ENCODE measurements around the gene SLC25A41.

The SLC25A41 gene

GRCh38 chr19:6460099-6460884 lies 26.7 kb upstream of the SLC25A41 start:
- in situ Hi-C loops (cut with MboI; ENCODE audit: low sequenced_read_pairs) = no loop called here

DNA sequence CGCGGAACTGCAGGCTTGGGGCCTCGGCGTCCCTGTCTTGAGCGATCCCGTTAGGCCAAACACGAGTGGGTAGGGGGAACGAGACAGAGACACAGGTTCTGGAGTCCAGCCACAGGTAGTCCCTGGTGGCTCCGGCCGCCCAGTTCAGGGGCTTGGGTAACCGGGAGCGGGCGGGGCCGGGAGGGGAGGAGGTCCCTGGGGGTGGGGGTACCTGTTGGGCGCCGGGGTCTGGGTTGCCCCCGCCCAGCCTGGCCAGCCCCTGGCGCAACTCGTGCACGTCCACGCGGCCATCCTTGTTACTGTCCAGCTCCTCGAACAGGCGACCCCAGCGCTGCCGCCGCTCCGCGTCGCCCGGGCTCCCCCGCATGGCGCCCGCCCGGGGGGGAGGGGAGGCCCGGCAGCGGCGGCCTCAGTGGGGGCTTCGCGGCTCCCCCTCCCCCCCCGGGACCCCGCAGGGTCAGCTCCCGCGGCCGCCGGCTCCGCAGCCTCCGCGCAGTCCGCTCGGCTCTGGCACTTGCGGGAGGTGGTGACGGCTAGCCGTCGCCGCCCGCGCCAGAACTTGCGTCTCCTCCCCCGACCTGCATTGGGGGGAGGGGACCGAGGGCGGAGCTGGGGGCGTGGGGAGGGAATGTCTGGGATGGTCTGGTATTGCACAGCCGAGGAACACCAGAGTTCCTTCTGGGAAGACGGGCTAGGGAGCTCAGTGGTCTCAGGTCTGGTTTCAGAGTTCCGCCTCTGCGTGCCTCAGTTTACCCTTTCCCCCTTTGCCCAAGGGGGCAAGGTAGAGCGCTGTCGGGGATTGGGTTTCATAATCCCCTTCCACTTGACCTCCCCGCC lies 25.9 kb upstream of the SLC25A41 start, which contains the start of gene SLC25A23:
Gene SLC25A23 (minus strand): TSS at position 531 of the 837 bp plus-strand sequence. CDS start 164 bp downstream, at position 367.
- in situ Hi-C loops (cut with MboI; ENCODE audit: low sequenced_read_pairs) = no loop called here

GRCh38 chr19:6458695-6459261 lies 25.2 kb upstream of the SLC25A41 start:
- in situ Hi-C loops (cut with MboI; ENCODE audit: low sequenced_read_pairs) = no loop called here

DNA sequence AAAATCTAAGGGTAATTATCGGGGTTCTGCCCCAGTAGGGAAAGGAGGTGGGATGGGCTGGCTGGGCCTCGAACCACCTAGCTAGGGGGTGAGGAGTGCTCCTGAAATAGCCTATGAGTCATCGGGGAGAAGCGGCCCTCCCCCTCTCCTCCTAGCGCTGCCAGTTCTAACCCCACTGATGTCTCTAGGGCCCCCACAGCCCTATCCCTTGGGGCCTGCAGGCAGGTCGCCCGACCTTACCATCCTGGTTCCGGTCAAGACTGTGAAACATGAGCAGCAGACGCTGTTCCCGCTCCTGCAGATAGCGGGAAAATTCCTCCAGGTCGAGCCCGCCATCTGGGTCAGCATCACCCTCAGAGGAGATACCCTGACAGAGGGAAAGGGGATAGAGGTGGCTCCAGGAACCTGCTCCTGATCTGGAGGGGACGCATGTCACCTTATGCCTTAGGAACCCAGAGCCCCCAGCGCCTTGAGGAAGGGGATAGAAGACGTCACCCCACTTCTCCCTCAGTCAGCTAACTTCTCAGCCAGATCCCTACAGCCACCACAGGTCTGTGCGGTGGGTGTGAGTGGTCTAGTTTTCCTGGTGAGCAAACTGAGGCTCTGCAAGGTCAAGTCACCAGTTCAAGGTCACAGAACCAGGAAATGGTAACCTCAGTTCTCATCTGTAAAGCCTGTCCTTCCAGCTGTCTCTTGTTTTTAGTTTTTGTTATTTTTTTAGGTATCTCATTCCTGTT lies 24.6 kb upstream of the SLC25A41 start:
- in situ Hi-C loops (cut with MboI; ENCODE audit: low sequenced_read_pairs) = no loop called here

GRCh38 chr19:6455924-6456323 lies 22.4 kb upstream of the SLC25A41 start:
- in situ Hi-C loops (cut with MboI; ENCODE audit: low sequenced_read_pairs) = no loop called here

GRCh38 chr19:6453951-6454565 lies 20.5 kb upstream of the SLC25A41 start:
- in situ Hi-C loops (cut with MboI; ENCODE audit: low sequenced_read_pairs) = no loop called here

- in situ Hi-C loops (cut with MboI; ENCODE audit: low sequenced_read_pairs) = no loop called here
These were observed 19.3 kb upstream of the SLC25A41 start for GRCh38 chr19:6452899-6453298.

GRCh38 chr19:6452223-6452614 lies 18.7 kb upstream of the SLC25A41 start:
- in situ Hi-C loops (cut with MboI; ENCODE audit: low sequenced_read_pairs) = no loop called here

DNA sequence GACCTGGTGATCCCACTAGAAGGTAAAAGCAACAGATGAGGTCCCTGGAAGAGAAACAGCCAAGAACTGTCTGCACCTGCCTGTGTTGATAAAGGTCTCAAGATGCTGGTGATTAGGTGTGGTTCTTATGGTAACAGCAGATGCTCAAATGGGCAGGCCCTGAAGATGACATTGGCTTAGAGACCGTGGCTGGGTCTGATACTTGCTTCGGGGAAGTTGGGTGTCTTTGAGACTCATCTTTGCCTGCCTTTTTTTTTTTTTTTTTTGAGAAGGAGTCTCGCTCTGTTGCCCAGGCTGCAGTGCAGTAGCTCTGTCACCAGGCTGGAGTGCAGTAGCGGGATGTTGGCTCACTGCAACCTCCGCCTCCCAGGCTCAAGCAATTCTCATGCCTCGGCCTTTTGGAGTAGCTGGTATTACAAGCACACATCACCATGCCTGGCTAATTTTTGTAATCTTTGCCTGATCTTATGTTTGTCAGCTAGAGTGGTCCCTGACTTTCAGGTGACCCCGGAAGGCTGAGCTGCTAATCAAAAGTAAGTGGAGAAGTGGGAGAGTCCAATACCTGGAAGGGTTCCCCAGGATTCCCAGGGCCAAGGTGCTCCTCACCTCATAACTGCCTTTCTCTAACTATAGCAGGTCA lies 18.1 kb upstream of the SLC25A41 start:
- in situ Hi-C loops (cut with MboI; ENCODE audit: low sequenced_read_pairs) = no loop called here

GRCh38 chr19:6450166-6450565 lies 16.6 kb upstream of the SLC25A41 start:
- in situ Hi-C loops (cut with MboI; ENCODE audit: low sequenced_read_pairs) = no loop called here

GRCh38 chr19:6448045-6448444 lies 14.5 kb upstream of the SLC25A41 start:
- in situ Hi-C loops (cut with MboI; ENCODE audit: low sequenced_read_pairs) = no loop called here

- in situ Hi-C loops (cut with MboI; ENCODE audit: low sequenced_read_pairs) = no loop called here
These were observed 12.9 kb upstream of the SLC25A41 start for GRCh38 chr19:6446452-6446851.

GRCh38 chr19:6443986-6444385 lies 10.4 kb upstream of the SLC25A41 start:
- in situ Hi-C loops (cut with MboI; ENCODE audit: low sequenced_read_pairs) = no loop called here

DNA sequence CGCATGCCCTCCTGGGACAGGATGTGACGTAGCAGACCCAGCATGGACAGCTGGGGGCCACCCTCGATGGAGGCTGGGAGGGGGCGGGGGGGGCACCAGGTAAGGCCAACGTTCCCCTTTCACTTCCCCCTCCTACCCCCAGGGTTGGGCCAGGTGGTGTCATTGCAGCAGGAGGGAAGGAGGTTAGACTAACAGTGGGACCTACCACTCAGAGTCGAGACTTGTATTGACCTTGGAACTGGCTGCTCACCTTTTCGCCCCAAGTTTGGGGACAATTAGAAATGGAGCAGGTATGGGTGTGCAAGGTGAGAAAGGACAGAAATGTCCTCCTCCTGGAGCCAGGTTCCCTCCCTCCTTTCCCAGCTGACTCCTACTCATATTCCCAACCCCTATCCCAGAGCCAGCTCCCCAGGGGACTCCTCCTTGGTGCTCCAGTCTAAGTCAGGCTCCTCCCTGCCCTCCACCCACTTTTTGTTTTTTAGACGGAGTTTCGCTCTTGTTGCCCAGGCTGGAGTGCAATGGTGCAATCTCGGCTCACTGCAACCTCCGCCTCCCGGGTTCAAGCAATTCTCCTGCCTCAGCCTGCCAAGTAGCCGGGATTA lies 8.6 kb upstream of the SLC25A41 start:
- in situ Hi-C loops (cut with MboI; ENCODE audit: low sequenced_read_pairs) = no loop called here

DNA sequence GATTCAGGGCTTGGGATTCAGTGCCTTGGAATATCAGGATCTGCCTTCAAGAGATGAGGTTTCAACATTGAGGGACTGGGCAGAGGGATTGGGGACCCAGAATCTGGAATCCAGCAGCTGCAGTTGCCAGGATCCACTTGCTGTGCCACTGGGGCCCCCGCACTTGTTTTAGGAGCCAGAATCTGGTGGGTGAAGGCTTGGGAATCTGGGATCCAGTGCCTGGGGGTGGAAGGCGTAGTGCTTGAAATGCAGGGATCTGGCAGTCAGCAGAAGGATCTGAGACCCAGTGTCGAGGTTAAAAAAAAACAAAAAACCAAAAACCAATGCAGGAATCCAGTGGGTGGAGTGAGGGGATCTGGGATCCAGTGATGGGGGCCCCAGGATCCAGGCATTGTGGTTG lies 7.3 kb upstream of the SLC25A41 start:
- in situ Hi-C loops (cut with MboI; ENCODE audit: low sequenced_read_pairs) = no loop called here

GRCh38 chr19:6439743-6440142 lies 6.2 kb upstream of the SLC25A41 start:
- in situ Hi-C loops (cut with MboI; ENCODE audit: low sequenced_read_pairs) = no loop called here

GRCh38 chr19:6433165-6433564 lies 398 bp downstream of the SLC25A41 start:
- in situ Hi-C loops (cut with MboI; ENCODE audit: low sequenced_read_pairs) = no loop called here

DNA sequence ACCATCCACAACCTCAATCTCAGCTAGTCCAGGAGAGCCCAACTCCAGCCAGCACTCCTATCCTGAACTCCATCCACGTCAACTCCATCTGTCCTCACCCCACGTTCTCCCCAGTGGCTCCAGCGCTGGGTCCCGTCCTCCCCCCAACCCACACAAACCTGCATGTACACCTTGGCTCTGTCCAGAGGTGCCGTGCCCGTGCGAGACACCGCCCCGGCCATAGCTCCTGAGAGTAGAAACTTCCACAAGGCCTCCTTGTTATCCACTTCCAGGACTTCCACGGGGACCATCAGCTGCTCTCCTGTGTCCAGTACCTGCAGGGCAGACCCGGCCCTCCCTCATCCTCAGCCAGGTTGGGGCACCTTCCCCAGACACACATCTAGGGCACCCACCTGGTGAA lies 1.7 kb downstream of the SLC25A41 start:
- in situ Hi-C loops (cut with MboI; ENCODE audit: low sequenced_read_pairs) = no loop called here

DNA sequence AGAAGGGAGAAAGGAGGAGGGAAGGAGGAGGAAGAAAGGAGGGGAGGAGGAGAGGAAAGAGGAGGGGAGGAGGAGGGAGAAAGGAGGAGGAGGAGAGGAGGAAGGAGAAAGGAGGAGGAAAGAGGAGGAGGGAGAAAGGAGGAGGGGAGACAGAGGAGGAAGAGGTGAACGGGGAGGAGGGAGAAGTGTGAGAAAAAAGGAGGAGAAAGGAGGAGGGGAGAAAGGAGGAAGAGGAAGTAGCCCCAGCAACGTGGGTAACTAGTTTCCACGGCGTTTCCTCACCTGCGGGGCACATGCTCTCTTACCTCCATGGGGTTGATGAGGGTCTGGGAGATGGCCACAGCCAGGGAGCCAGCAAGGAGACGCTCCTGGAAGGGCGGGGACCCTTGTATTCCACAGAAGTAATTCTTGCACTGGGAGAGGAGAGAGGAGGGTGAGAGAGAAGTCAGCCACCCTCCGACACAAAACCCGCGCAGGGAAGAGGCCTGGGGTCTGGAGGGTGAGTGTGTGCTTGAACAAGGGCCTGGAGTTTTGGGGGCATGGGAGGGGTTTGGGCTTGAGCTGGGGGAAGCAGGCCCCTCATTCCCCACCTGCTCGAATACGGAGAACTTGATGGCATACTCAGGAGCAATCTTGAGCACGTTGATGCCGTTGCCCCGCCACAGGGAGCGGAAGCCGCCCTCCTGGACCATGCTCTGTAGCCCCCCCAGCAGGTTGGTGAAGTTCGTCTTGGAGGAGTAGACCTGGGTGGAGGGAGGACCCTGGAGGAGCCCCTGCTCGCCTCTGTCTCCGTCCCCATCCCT lies 3.9 kb downstream of the SLC25A41 start:
- in situ Hi-C loops (cut with MboI; ENCODE audit: low sequenced_read_pairs) = no loop called here

Data from HL-60/S4 treated with phorbol 12-myristate 13-acetate at 8.2 ng/mL for 4 days and 3 days (cell line).